NCI-H2081 treated with DMSO at 0.1 percent for 48 hours (cell line): Measurements from ENCODE around the gene TRPM1.

Experiments used
- DNase-seq: peaks from one replicate; lab custom pipeline; 2025; lab: John Stamatoyannopoulos, UW

The TRPM1 gene

DNA sequence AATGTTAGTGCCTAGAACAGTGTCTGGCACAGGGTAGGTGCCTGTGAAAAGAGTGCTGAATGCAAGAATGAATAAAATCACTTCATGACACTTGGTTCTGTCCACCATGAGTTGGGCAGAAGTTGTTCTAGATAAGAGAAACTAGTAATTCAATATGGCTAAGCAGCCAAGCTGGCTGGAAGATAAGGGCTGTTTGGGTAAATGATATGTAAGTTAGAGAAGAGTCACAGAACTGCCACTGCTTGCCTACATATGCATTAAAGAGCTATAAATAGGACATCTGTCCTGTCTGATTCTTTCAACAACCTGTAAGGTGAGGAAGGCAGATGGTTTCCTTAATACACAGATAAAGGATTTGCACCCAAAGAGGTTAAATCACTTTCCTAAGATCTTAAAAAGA, 123.2 kb downstream of the TRPM1 start:
- DNase-seq: no peak

DNA sequence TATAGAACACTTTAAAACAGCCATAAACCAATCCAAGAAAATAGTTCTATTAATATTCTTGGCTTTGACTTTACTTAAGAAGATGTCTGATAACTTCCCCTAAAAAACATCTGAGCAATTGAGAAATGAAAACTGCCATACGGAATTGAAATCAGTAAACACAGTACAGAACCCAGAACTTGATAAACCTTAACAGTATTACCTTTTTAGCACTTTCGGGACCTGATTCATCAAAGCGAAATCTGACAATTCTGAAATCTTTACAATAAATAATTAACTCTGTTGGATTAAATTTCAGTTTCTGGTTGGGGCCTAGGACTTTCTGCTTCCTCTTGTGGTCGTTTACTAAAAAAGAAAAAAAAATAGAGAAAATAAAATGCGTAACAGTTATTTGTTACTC, 127.4 kb downstream of the TRPM1 start:
- DNase-seq: no peak

DNA sequence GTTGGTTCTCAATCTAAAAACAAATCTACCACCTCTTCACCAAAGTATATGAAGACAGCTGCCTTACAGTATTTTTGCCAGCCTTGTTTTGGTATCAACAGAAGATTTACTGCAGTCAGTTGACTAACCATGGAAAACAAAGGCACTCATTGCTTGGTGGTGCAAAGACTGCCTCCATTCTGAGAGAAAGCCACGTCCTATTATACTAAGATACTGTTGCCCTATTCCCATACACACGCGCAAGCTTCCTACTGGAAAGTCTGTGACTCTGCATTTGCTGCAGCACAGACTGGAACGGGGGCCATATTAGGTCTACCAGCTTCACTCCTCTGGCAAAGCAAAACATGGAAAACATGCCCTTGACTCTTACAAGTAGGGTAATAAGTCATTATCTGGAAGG, 128.1 kb downstream of the TRPM1 start:
- no peak for DNase-seq

DNA sequence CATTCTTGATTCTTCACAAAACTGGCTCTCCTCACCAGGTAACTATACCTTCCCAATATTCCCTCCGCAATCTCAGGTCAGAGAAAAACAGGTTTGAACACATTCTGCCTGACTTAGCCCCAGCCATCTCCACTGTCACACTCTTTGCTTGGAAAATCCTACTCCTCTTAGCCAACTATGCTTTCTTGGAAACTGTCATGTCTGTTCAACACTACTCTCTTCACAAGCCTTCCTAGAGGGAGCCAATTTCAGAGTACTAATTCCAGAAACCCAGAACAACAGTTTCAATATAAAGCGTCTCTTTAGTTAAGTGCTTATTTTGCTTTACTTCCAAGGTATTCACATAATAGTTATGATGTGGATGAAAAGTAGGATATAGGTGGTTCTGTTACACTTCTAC, 131.8 kb downstream of the TRPM1 start:
- DNase-seq: no peak

DNA sequence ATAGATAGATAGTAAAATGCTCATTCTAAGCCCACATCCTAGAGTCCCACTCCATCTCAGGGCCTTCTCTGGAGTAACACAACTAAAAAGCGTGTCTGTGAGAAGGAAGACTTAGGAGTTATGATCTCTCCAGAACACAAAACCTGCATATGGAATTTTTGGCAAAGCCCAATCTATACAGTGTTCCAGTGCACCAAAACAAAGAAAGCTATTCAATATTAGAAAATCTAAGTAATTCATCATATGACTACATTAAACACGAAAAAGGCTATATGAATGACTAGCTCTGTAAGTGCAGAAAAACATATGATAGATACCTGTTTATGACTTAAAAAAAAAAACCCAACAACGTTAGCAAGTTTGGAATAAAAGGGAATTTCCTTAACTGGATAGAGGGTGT, 137.8 kb downstream of the TRPM1 start:
- no peak for DNase-seq

DNA sequence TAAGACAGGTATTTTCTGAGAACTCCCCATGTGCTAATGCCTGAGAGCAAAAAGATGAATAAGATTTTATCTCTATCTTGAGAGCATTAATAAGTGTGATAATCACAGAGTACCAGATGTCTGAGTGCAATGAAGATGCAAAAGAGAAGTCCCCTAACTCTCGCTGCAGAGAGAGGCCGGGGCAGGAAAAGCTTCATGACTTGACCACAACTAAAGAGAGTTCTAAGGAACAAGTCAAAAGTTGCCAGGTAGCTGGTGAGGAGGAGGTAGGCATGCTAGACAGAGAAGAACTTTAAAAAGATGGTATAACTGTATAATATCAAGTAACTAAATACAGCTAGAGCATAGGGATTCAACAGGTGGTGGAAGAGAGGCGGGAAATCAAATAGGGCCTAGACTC, 138.9 kb downstream of the TRPM1 start:
- no peak for DNase-seq

DNA sequence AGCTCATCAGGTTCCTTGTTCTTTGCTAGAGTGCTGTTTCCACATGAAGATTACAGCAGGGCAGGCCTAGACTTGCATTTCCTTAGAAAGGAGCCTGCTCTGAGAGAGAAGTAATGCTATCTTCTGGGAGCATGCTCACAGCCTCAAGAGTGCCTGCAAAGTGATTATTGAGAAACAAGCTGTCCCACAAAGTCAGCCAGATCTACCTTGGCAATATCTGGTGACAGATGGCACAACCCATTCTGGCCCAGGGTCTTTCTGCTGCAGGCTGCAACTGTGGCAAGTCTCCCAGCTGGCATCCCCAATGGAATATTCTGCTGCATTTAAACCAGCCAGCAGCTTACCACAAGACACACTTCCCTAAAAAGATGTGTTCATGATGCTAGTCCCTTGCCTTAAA, 139.4 kb downstream of the TRPM1 start:
- no peak for DNase-seq

DNA sequence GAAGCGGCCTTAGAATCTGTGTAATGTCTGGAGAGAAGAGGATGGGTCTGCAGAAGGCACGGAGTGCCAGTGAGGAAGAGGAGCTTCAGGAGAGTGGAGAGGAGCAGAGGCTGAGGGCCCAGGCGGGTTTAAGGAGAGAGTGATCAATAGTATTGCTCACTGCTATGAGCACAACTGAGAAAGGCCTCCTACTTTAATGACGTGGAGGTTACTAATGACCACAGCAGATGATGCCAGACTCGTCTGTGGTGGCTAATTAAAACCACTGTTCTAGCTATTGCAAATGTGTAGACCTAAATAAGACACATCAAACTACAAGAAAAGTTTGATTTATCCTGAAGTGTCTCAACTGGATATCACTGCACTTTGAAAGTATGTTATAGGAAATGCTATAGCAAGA, 143.3 kb downstream of the TRPM1 start:
- no peak for DNase-seq

DNA sequence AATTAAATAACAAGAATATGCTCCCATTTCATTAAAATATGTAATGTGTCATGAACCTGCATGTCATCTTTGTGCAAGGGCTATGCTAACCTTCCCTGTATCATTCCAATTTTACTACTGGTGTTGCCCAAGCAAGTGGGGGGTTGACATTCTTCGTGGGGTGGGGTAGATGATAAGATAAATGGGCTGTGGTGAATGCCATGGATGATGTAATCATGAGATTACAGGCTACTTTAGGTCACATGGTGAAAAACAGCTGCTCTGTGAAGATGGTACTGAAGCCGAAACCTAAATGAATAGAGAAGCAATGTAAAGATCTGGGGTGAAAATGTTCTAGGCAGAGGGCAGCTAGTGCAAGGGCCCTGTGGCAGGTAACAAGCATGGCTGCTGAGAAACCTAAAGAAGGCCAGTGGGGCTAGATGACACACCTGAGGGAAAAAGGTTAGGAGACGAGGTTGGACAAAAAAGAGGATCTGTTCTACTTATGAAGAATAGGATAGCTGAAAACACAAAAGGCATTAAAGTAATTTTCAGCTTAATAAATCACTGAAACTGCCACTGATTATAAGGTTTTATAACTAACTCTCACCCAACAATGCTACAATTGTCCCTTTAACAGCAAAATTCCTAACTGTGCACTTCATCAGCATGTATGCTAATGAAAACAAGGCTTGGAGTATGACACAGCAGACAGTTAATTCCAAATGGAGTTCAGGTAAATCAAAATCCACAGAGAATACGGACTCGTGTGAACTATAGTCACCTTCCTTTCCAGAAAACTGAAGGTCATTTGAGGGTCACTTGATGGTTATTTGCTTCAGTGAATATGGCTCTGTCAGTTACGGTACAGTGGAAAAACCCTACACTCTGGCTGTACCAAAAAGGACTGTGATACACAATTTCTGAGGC, 145.1 kb downstream of the TRPM1 start:
- no peak for DNase-seq

DNA sequence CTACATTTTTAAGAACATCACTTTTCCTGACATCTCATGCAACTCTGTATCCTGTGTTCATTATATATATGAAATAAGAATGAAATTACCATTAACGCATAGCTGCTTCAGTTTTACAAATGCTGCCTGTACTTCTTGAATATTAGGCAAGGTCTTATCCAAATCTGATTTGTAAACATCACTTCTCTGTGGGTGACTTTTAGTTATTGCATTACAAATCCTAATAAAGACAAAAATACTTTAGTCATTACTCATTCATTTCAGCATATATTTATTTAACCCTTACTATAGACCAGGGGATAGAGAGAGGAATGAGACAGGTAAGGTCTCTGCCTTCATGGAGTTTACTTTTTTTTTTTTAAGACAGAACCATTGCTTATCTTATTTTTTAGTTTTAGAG, 146.9 kb downstream of the TRPM1 start:
- no peak for DNase-seq

DNA sequence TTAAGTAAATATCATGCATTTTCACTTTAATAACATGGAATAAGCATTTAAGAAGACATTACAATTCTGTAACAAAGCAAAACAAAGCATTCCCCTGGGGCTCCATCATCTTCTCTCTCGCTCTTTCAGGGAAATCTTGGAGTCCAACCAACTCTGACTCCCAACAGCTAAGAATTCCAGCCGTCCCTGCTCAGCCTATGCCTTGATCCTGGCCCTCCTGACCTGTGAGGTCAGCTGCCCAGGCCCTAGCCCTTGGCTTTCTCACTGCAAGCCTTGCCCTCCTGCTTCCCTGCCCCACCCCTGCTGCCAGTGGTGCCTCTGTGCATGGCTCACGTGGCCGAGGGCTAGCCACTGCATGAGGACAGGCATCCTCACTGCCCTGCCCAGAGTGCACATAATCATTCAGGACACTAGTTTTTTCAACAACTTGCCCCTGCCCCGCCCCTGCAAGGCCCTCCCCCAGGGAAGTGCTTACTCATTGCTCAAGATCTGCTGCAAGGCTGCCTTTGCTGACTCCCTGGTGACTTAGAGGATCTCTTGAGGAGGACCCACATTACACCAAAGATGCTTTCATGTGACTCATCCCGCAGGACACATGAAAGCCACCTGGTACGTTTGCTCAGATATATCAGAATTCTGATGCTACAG, 147.7 kb downstream of the TRPM1 start:
- DNase-seq: no peak

DNA sequence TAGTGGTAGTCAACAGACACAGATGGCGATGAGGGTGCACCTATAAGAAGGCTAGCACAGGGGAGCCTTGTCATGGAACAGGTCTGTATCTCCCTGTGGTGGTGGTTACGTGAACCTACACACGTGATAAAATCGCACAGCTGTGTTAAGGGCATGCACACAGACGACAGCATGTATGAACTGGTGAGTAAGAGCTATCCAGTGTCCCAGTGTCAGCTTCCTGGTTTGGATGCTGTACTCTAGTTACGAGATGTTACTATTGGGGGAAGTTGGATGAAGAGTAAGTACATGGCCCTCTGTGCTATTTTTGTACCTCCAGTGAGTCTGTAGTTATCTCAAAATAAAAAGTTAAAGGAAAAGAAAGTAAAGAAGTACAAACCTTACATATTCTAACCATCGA, 148.3 kb downstream of the TRPM1 start:
- DNase-seq: no peak
